22Rv1 (cell line): Measurements from ENCODE around the gene SPOCK3.

Experiments
- CTCF ChIP-seq: fragments of 450-650 bp; IDR thresholded peaks from 2 replicates; pipeline ENCODE4 v1.5.1; 2017; ENCODE audit warnings: mild to moderate bottlenecking
- ZFX ChIP-seq: fragments of 450-650 bp; IDR thresholded peaks from 2 replicates; pipeline ENCODE4 v1.6.1; 2017; ENCODE audit warnings: antibody characterized with exemption, borderline replicate concordance

GRCh38 chr4:167079762-167080161, 154.5 kb downstream of the SPOCK3 start:
- TF ChIP-seq CTCF (no peak), ZFX (no peak)
